Natural killer cell (primary cell): Measurements from ENCODE around the gene GLDC. TPM values are rescaled to one million over a fixed set of nuclear protein-coding genes. Genes with fewer than 3 reads are reported as not detected.

Source experiments
- ATAC-seq, 3 donors: fragments of 150-1000 bp in 2 of 3; fragments of 200-7000 bp in 1 of 3; cut with Tn5 transposase; 1 replicate in 1 of 3; 2 replicates in 2 of 3; pipeline ENCODE4 v1.10.0; 2021; ENCODE audit warnings: mild to moderate bottlenecking in 2 of 3, moderate library complexity in 2 of 3
- DNase-seq, 2 donors: peaks; one replicate each; pipeline versions ENCODE4 v3.0.0 to v3.0.0-alpha.2; 2013 to 2021; ENCODE audit warnings: mixed read lengths in 1 of 2
- H3K27ac ChIP-seq: one replicate; pipeline ENCODE4 v1.5.1; 2013; ENCODE audit warnings: mild to moderate bottlenecking, low read length
- H3K27me3 ChIP-seq: one replicate; pipeline ENCODE4 v1.6.1; 2013; ENCODE audit warnings: low read length; ENCODE audit not compliant: control insufficient read depth, insufficient read depth
- H3K36me3 ChIP-seq: one replicate; pipeline ENCODE4 v1.6.1; 2013; ENCODE audit warnings: low read length; ENCODE audit not compliant: control insufficient read depth, insufficient read depth
- H3K4me1 ChIP-seq: one replicate; pipeline ENCODE4 v1.6.1; 2013; ENCODE audit warnings: low read length; ENCODE audit not compliant: control insufficient read depth, insufficient read depth
- H3K4me3 ChIP-seq: one replicate; pipeline ENCODE4 v1.5.1; 2013; ENCODE audit warnings: low read length
- H3K9me3 ChIP-seq: one replicate; pipeline ENCODE4 v1.6.1; 2013; ENCODE audit warnings: low read length; ENCODE audit not compliant: control insufficient read depth, insufficient read depth
- H3K27ac Mint-ChIP-seq, 2 donors: one replicate each; pipeline ENCODE4 v1.8.0; 2022; ENCODE audit warnings: mild to moderate bottlenecking in 2 of 2, mixed read lengths in 2 of 2, moderate library complexity in 1 of 2
- H3K27me3 Mint-ChIP-seq, 2 donors: one replicate each; pipeline ENCODE4 v1.8.0; 2022; ENCODE audit warnings: low read depth in 2 of 2, mixed read lengths in 2 of 2
- H3K36me3 Mint-ChIP-seq: one replicate; pipeline ENCODE4 v1.8.0; 2022; ENCODE audit warnings: mixed read lengths
- H3K4me1 Mint-ChIP-seq, 2 donors: one replicate each; pipeline ENCODE4 v1.8.0; 2022; ENCODE audit warnings: mixed read lengths in 2 of 2
- H3K4me3 Mint-ChIP-seq: one replicate; pipeline ENCODE4 v1.8.0; 2022; ENCODE audit warnings: mild to moderate bottlenecking, moderate library complexity, mixed read lengths
- H3K9me3 Mint-ChIP-seq, 2 donors: one replicate each; pipeline ENCODE4 v1.8.0; 2022; ENCODE audit warnings: mixed read lengths in 2 of 2
- WGBS: methylation state at CpG from one replicate; pipeline ENCODE4 v1.1.7; 2013; ENCODE audit warnings: missing lambda C conversion rate; ENCODE audit not compliant: insufficient coverage; 5-methylcytosine and 5-hydroxymethylcytosine counted together
- intact Hi-C: fragments of 100-400 bp; cut with micrococcal nuclease; formaldehyde crosslinking; loops from one replicate; pipeline ENCODE4 v1.14.2; 2022
- total RNA-seq, 4 donors: library from RNA; stranded (reverse); fragments of 120-200 nt in 1 of 4; gene quantifications; one replicate each; pipeline versions ENCODE4 v1.2.3 to v1.2.4, GENCODE V29; 2013 to 2022
- TF ChIP-seq, protein P1 (sequence below): fragments of 200-600 bp; IDR thresholded peaks from one replicate; pipeline ENCODE4 v1.8.0; 2022; ENCODE audit warnings: antibody characterized with exemption

Gene GLDC
- total RNA-seq, 3 donors from 2014 or later (not counting 1 experiment from before 2014, with no cell fraction given) = 1.3 to 4.6 TPM; not detected in 1

DNA sequence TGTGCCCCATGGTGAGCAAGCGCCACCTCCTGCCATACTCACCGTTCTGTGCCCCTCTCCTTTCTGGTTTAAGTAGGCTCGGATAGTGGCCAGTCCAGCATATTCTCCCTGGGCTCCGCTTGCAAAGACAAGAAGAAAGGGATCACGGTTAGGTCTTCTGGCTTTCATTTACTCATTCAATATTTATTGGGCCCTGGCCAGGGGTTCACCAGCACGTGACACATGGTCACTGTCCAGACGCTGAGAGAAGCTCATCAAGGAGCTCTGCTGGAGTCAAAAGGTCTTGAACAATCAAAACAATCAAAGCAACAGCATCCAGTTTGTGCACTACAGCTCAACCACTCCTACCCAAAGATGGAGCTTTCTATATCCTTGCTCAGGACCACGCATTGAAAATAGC, 80.2 kb downstream of the GLDC start:
- Mint-ChIP-seq H3K27ac (no peak overlapping the region), H3K4me3 (no peak overlapping the region), H3K36me3 (no peaks in the 10 kb centered on the region), H3K27me3 (no peaks in the 10 kb centered on the region), H3K9me3 (no peaks in the 10 kb centered on the region), H3K4me1 (no peaks in the 10 kb centered on the region)
- ATAC-seq = no peak
- no peak for DNase-seq
- no peaks in the 10 kb centered on the region for H3K9me3 ChIP-seq
- no peak overlapping the region for H3K4me3 ChIP-seq
- intact Hi-C loops = no loop called here
- no peaks in the 10 kb centered on the region for H3K27me3 ChIP-seq
- TF ChIP-seq, protein P1, sequence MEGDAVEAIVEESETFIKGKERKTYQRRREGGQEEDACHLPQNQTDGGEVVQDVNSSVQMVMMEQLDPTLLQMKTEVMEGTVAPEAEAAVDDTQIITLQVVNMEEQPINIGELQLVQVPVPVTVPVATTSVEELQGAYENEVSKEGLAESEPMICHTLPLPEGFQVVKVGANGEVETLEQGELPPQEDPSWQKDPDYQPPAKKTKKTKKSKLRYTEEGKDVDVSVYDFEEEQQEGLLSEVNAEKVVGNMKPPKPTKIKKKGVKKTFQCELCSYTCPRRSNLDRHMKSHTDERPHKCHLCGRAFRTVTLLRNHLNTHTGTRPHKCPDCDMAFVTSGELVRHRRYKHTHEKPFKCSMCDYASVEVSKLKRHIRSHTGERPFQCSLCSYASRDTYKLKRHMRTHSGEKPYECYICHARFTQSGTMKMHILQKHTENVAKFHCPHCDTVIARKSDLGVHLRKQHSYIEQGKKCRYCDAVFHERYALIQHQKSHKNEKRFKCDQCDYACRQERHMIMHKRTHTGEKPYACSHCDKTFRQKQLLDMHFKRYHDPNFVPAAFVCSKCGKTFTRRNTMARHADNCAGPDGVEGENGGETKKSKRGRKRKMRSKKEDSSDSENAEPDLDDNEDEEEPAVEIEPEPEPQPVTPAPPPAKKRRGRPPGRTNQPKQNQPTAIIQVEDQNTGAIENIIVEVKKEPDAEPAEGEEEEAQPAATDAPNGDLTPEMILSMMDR = no peak
- 92% methylated on average over 8 of the region's 8 CpGs for WGBS
- no peaks in the 10 kb centered on the region for H3K36me3 ChIP-seq
- no peak overlapping the region for H3K27ac ChIP-seq
- H3K4me1 ChIP-seq = no peaks in the 10 kb centered on the region

DNA sequence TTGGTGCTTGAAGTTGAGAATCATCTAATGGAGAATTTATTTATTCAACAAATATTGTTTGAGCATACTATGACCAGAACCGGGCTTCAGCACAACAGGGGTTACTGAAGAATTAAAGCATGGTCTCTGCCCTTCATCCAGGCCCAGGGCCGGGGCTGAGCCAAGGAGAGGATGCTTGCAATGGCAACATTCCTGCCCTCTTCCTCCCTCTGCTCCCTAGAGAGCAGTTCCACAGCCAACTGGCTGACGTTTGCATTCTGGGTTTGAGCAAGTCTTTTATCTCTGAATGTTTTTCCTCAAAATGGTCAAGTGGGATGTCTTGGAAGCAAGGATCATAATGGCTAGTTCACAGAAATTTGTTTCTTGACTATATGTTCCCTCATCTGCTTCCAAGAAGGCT, 80.7 kb downstream of the GLDC start:
- H3K9me3 ChIP-seq = no peaks in the 10 kb centered on the region
- intact Hi-C loops = no loop called here
- no peak for ATAC-seq
- Mint-ChIP-seq H3K27me3 (no peaks in the 10 kb centered on the region), H3K4me3 (no peak overlapping the region), H3K9me3 (no peaks in the 10 kb centered on the region), H3K4me1 (no peaks in the 10 kb centered on the region), H3K36me3 (no peaks in the 10 kb centered on the region), H3K27ac (no peak overlapping the region)
- no peak for DNase-seq
- WGBS = 85% methylated on average over 3 of the region's 3 CpGs
- no peak overlapping the region for H3K27ac ChIP-seq
- TF ChIP-seq, protein P1 = no peak
- H3K4me3 ChIP-seq = no peak overlapping the region
- H3K36me3 ChIP-seq = no peaks in the 10 kb centered on the region
- H3K4me1 ChIP-seq = no peaks in the 10 kb centered on the region
- H3K27me3 ChIP-seq = no peaks in the 10 kb centered on the region

DNA sequence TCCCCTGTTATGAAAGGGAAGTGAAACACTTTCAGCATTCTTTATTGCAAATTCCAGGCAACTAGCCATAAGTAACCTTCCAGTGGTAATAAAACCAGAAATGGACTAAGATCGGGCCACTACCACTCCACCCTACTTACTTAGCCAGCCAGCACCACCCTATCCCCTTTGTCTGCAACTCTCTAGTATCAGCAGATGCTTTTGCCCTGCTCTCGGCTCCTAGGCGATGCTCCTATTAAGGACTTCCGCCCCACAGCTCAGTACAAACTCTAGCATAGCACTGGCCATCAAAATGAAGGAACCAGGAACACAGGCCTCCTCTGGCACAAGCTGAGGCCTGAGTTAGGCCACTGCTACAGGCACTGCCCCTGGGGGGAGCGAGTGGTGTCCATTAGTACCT, 81.2 kb downstream of the GLDC start:
- intact Hi-C loops = no loop called here
- Mint-ChIP-seq H3K4me1 (no peaks in the 10 kb centered on the region), H3K27me3 (no peaks in the 10 kb centered on the region), H3K4me3 (no peak overlapping the region), H3K27ac (no peak overlapping the region), H3K36me3 (no peaks in the 10 kb centered on the region), H3K9me3 (no peaks in the 10 kb centered on the region)
- ATAC-seq = no peak
- H3K36me3 ChIP-seq = no peaks in the 10 kb centered on the region
- 96% methylated on average over 5 of the region's 5 CpGs for WGBS
- H3K27me3 ChIP-seq = no peaks in the 10 kb centered on the region
- no peak overlapping the region for H3K27ac ChIP-seq
- H3K9me3 ChIP-seq = no peaks in the 10 kb centered on the region
- H3K4me1 ChIP-seq = no peaks in the 10 kb centered on the region
- H3K4me3 ChIP-seq = no peak overlapping the region
- TF ChIP-seq, protein P1 = no peak
- DNase-seq = no peak

DNA sequence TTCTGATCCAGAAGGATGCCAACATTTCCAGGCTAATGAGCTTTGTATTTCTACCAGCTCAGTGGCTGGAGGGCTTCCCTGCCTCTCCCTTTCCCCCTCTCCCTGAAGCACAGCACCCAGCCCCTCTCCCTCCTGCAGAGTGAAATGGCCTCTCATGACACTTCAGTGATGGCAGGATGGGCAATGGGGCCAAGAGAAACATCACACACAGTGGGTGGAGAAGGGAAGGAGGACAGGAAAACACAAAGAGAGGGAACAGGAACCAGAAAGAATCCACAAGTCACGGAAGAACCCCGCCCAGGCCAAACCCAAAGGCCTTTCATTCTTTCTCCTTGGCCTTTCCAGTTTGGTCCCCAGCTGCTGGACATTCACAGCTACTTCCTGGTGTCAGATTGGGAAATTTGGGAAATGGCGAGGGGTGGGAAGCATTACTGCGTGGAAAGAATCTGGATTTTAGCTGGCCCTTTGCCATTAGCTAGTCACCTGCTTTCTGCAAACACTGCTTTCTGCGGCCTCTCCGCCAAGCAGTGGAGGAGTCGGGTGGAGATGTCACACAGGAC, 82.6 kb downstream of the GLDC start:
- Mint-ChIP-seq H3K4me1 (no peaks in the 10 kb centered on the region), H3K27me3 (no peaks in the 10 kb centered on the region)
- intact Hi-C loops = no loop called here

More for the DNA sequence above, 82.6 kb downstream of the GLDC start:
- no peaks in the 10 kb centered on the region for H3K9me3 ChIP-seq
- H3K36me3 ChIP-seq = no peaks in the 10 kb centered on the region
- TF ChIP-seq, protein P1 = no peak
- Mint-ChIP-seq H3K4me3 (no peak overlapping the region), H3K36me3 (no peaks in the 10 kb centered on the region), H3K9me3 (no peaks in the 10 kb centered on the region), H3K27ac (no peak overlapping the region)
- no peaks in the 10 kb centered on the region for H3K27me3 ChIP-seq
- no peak for DNase-seq
- H3K4me3 ChIP-seq = no peak overlapping the region
- H3K27ac ChIP-seq = no peak overlapping the region
- ATAC-seq = no peak
- WGBS = 96% methylated on average over 7 of the region's 7 CpGs
- H3K4me1 ChIP-seq = no peaks in the 10 kb centered on the region
